GM12864 (cell line): ENCODE results near the gene MEAF6.

Experiments
- DNase-seq: peaks from one replicate; pipeline ENCODE4 v3.0.0-alpha.2; 2011; ENCODE audit warnings: low read depth
- H3K4me3 ChIP-seq: 2 replicates; pipeline ENCODE4 v1.5.1; 2011; ENCODE audit warnings: mild to moderate bottlenecking, low read depth, low read length, control low read depth
- CTCF ChIP-seq: IDR thresholded peaks from 2 replicates; pipeline ENCODE4 v1.5.1; 2011; ENCODE audit warnings: low read depth, mild to moderate bottlenecking, moderate library complexity, low read length, control low read depth, inconsistent platforms; ENCODE audit errors: missing control alignments

Gene MEAF6

GRCh38 chr1:37487619-37487984 is 27.0 kb downstream of the MEAF6 start:
- H3K4me3 ChIP-seq = no peak overlapping the region
- no peak for TF ChIP-seq CTCF
- DNase-seq = no peak

- no peak for DNase-seq
- TF ChIP-seq CTCF = peak; percentile 96
- no peak overlapping the region for H3K4me3 ChIP-seq
Observed at GRCh38 chr1:37486680-37487618, 27.6 kb downstream of the MEAF6 start.

GRCh38 chr1:37485902-37486679 is 28.5 kb downstream of the MEAF6 start:
- no peak for TF ChIP-seq CTCF
- H3K4me3 ChIP-seq = no peak overlapping the region
- DNase-seq = no peak

GRCh38 chr1:37484325-37485051 is 30.1 kb downstream of the MEAF6 start:
- H3K4me3 ChIP-seq = no peak overlapping the region
- TF ChIP-seq CTCF = no peak
- DNase-seq = no peak

- no peak for TF ChIP-seq CTCF
- H3K4me3 ChIP-seq = no peak overlapping the region
- DNase-seq = no peak
Observed at GRCh38 chr1:37483785-37484184, 30.8 kb downstream of the MEAF6 start.

GRCh38 chr1:37482796-37483744 is 31.5 kb downstream of the MEAF6 start:
- no peak for TF ChIP-seq CTCF
- H3K4me3 ChIP-seq = no peak overlapping the region
- no peak for DNase-seq
